Ascending aorta (tissue), 2 donors: ENCODE results near the gene FOLR2. TPM values are rescaled to one million over a fixed set of nuclear protein-coding genes. Genes with fewer than 3 reads are reported as not detected.

Source experiments
- DNase-seq, 2 donors: peaks; one replicate each; pipeline ENCODE4 v3.0.0-alpha.2; 2019; ENCODE audit warnings: low spot score in 2 of 2
- H3K27ac ChIP-seq, 2 donors: fragments of 200-600 bp; sonication (generic); one replicate each; pipeline ENCODE4 v1.5.1; 2016 to 2017; ENCODE audit warnings: mild to moderate bottlenecking in 1 of 2
- H3K27me3 ChIP-seq: fragments of 200-600 bp; sonication (generic); one replicate; pipeline ENCODE4 v1.5.1; 2017
- H3K36me3 ChIP-seq, 2 donors: fragments of 200-600 bp; sonication (generic); one replicate each; pipeline ENCODE4 v1.5.1; 2016
- H3K4me1 ChIP-seq, 2 donors: fragments of 200-600 bp; sonication (generic); one replicate each; pipeline ENCODE4 v1.5.1; 2016 to 2017; ENCODE audit warnings: mild to moderate bottlenecking in 1 of 2
- H3K4me3 ChIP-seq, 2 donors: fragments of 200-600 bp; sonication (generic); one replicate each; pipeline ENCODE4 v1.5.1; 2016 to 2017; ENCODE audit warnings: mild to moderate bottlenecking in 1 of 2
- H3K9me3 ChIP-seq, 2 donors: fragments of 200-600 bp; sonication (generic); one replicate each; pipeline ENCODE4 v1.5.1; 2016
- CTCF ChIP-seq, 3 experiments: fragments of 200-600 bp in 2 of 3; fragments of 450-650 bp in 1 of 3; sonication (generic) in 2 of 3; IDR thresholded peaks; one replicate each; pipeline ENCODE4 v1.5.1; 2016 to 2019; ENCODE audit warnings: antibody characterized with exemption in 3 of 3, mild to moderate bottlenecking in 1 of 3, moderate library complexity in 1 of 3
- intact Hi-C: fragments of 100-400 bp; cut with DNase I; formaldehyde crosslinking; loops from one replicate; pipeline ENCODE4 v1.15.1; 2023
- total RNA-seq: library from RNA; depleted of rRNA; stranded (reverse); fragments of >200 nt; gene quantifications from one replicate; pipeline ENCODE4 v1.1.0, GENCODE V29; 2016

The FOLR2 gene
- total RNA-seq, 1 donor from 2014 or later: 34.5 TPM

GRCh38 chr11:72227316-72228228 is 11.0 kb downstream of the FOLR2 start:
- H3K36me3 ChIP-seq: peaks cover 44 to 57% of the 10 kb centered on the region in 2 donors
- DNase-seq: peak in 1 of 2 donors; percentile 44
- H3K4me3 ChIP-seq: no peak overlapping the region
- H3K27me3 ChIP-seq: no peaks in the 10 kb centered on the region
- intact Hi-C loops: loop anchor here (10.0 kb wide), 2 partner anchors 773 to 1647 kb away; partner anchors contain the start of genes COA4, NADSYN1 and PAAF1
- H3K4me1 ChIP-seq: peaks cover 6 to 10% of the 10 kb centered on the region in 2 donors
- H3K27ac ChIP-seq: no peak overlapping the region
- no peak for TF ChIP-seq CTCF (IDR thresholded peaks at IDR 0.05)
- no peaks in the 10 kb centered on the region for H3K9me3 ChIP-seq

- Histone ChIP-seq H3K36me3 (peaks cover 52 to 65% of the 10 kb centered on the region in 2 donors), H3K27ac (no peak overlapping the region), H3K4me3 (no peak overlapping the region), H3K27me3 (no peaks in the 10 kb centered on the region), H3K9me3 (no peaks in the 10 kb centered on the region), H3K4me1 (peaks cover 6 to 10% of the 10 kb centered on the region in 2 donors)
- TF ChIP-seq CTCF (IDR thresholded peaks at IDR 0.05): no peak
- intact Hi-C loops: loop anchor here (10.0 kb wide), 2 partner anchors 774 to 1646 kb away; partner anchors contain the start of genes COA4, NADSYN1 and PAAF1
- peak in 1 of 2 donors; percentile 59 for DNase-seq
These were observed 11.7 kb downstream of the FOLR2 start for GRCh38 chr11:72228229-72228843.

- H3K36me3 ChIP-seq: peaks cover 57 to 70% of the 10 kb centered on the region in 2 donors
- peak in 1 of 2 donors; percentile 43 for DNase-seq
- no peaks in the 10 kb centered on the region for H3K9me3 ChIP-seq
- intact Hi-C loops: loop anchor here (10.0 kb wide), 2 partner anchors 774 to 1646 kb away; partner anchors contain the start of genes COA4, NADSYN1 and PAAF1
- no peak for TF ChIP-seq CTCF (IDR thresholded peaks at IDR 0.05)
- no peaks in the 10 kb centered on the region for H3K27me3 ChIP-seq
- H3K4me1 ChIP-seq: peaks cover 6 to 10% of the 10 kb centered on the region in 2 donors
- no peak overlapping the region for H3K4me3 ChIP-seq
- no peak overlapping the region for H3K27ac ChIP-seq
These were observed 12.2 kb downstream of the FOLR2 start for GRCh38 chr11:72228844-72229231.

DNA sequence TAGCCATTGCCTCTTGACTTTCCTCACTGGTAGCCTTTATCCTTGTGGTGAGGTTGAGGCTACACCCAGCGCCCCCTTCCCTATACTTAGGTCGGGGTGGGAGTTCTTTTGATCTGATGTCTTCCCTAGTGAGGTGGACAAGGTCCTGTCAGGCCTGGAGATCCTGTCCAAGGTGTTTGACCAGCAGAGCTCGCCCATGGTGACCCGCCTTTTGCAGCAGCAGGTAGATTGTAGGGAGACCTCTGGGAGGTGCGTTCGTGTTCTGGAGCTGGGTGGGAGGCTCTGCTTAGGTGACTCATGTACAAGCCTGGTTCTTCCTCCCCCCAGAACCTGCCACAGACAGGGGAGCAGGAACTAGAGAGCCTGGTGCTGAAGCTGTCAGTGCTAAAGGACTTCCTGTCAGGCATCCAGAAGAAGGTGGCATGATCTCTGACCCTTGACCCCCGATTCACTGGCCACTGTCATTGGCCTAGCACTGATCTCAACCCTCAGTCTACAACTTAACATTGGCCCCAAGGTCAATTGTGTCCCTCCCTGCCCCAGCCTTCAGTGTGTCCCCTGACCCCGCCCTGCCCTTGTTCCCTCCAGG is 12.8 kb downstream of the FOLR2 start:
- Histone ChIP-seq H3K36me3 (peaks cover 63 to 76% of the 10 kb centered on the region in 2 donors), H3K4me3 (no peak overlapping the region), H3K27ac (no peak overlapping the region), H3K9me3 (no peaks in the 10 kb centered on the region), H3K27me3 (no peaks in the 10 kb centered on the region), H3K4me1 (peaks cover 6 to 10% of the 10 kb centered on the region in 2 donors)
- intact Hi-C loops: loop anchor here (10.0 kb wide), 2 partner anchors 775 to 1645 kb away; partner anchors contain the start of genes COA4, NADSYN1 and PAAF1
- DNase-seq: peak in 1 of 2 donors; percentile 41
- no peak for TF ChIP-seq CTCF (IDR thresholded peaks at IDR 0.05)
